Thymus (tissue), 11 donors: ENCODE measurements around the gene FGF21. TPM values are rescaled to one million over a fixed set of nuclear protein-coding genes. Genes with fewer than 3 reads are reported as not detected.
"Not testable (repeated sequence)": the region's sequence is repeated elsewhere in the genome, so short reads cannot be mapped to it uniquely, and the experiment has no call there.

Source experiments
- DNase-seq, 9 donors: peaks; one replicate each; pipeline ENCODE4 v3.0.0-alpha.2; 2013; ENCODE audit warnings: low spot score in 9 of 9, low read depth in 6 of 9, missing footprints in 1 of 9
- H3K27ac ChIP-seq, 2 donors: one replicate each; pipeline ENCODE4 v1.5.1; 2013; ENCODE audit warnings: control low read depth in 1 of 2, low read depth in 1 of 2, low read length in 1 of 2, mild to moderate bottlenecking in 1 of 2, moderate library complexity in 1 of 2
- H3K27me3 ChIP-seq, 2 donors: one replicate each; pipeline ENCODE4 v1.5.1; 2013; ENCODE audit warnings: low read length in 1 of 2; ENCODE audit not compliant: control insufficient read depth in 2 of 2, insufficient read depth in 1 of 2
- H3K36me3 ChIP-seq, 2 donors: one replicate each; pipeline ENCODE4 v1.5.1; 2013; ENCODE audit warnings: low read length in 1 of 2, mild to moderate bottlenecking in 1 of 2, moderate library complexity in 1 of 2; ENCODE audit not compliant: control insufficient read depth in 2 of 2, insufficient read depth in 2 of 2
- H3K4me1 ChIP-seq, 2 donors: one replicate each; pipeline ENCODE4 v1.5.1; 2013; ENCODE audit warnings: low read length in 2 of 2; ENCODE audit not compliant: control insufficient read depth in 2 of 2, insufficient read depth in 2 of 2
- H3K4me3 ChIP-seq, 2 donors: one replicate each; pipeline ENCODE4 v1.5.1; 2013; ENCODE audit warnings: low read length in 2 of 2, control low read depth in 1 of 2, mild to moderate bottlenecking in 1 of 2
- H3K9me3 ChIP-seq, 2 donors: one replicate each; pipeline ENCODE4 v1.5.1; 2013; ENCODE audit warnings: low read length in 1 of 2, mild to moderate bottlenecking in 1 of 2; ENCODE audit not compliant: control insufficient read depth in 2 of 2, insufficient read depth in 1 of 2
- WGBS: extraction: QIAGEN DNeasy Blood & Tissue Kit; methylation state at CpG from one replicate; pipeline ENCODE4 v1.1.7; 2013; 5-methylcytosine and 5-hydroxymethylcytosine counted together
- polyA plus RNA-seq: library from polyadenylated mRNA; stranded (reverse); fragments of 200-250 nt; gene quantifications from one replicate; pipeline ENCODE4 v1.2.3, GENCODE V29; 2013
- total RNA-seq: library from RNA; stranded (reverse); fragments of 120-200 nt; gene quantifications from one replicate; pipeline ENCODE4 v1.2.4, GENCODE V29; 2013
- donor health status: healthy.

Gene FGF21
- total and polyA plus RNA-seq, 2 donors = 0.11 TPM; not detected in 1

GRCh38 chr19:48777139-48777538 lies 21.8 kb downstream of the FGF21 start:
- Histone ChIP-seq H3K9me3 (no peaks in the 10 kb centered on the region), H3K36me3 (no peaks in the 10 kb centered on the region), H3K4me3 (no peak overlapping the region), H3K27ac (no peak overlapping the region), H3K27me3 (peaks cover 0 to 4% of the 10 kb centered on the region in 2 donors), H3K4me1 (peaks cover 0 to 4% of the 10 kb centered on the region in 2 donors)
- 98% methylated on average over 5 of the region's 5 CpGs for WGBS
- DNase-seq = no peak

- H3K4me1 ChIP-seq = peaks cover 0 to 4% of the 10 kb centered on the region in 2 donors
- H3K4me3 ChIP-seq = no peak overlapping the region
- no peaks in the 10 kb centered on the region for H3K9me3 ChIP-seq
- WGBS = 97% methylated on average over 12 of the region's 12 CpGs
- H3K36me3 ChIP-seq = no peaks in the 10 kb centered on the region
- peaks cover 0 to 10% of the 10 kb centered on the region in 2 donors for H3K27me3 ChIP-seq
- no peak for DNase-seq
- H3K27ac ChIP-seq = no peak overlapping the region
These were observed 22.4 kb downstream of the FGF21 start for GRCh38 chr19:48777720-48778119.

- Histone ChIP-seq H3K9me3 (no peaks in the 10 kb centered on the region), H3K27ac (no peak overlapping the region), H3K4me3 (no peak overlapping the region), H3K27me3 (peaks cover 0 to 11% of the 10 kb centered on the region in 2 donors), H3K36me3 (no peaks in the 10 kb centered on the region), H3K4me1 (peaks cover 0 to 4% of the 10 kb centered on the region in 2 donors)
- DNase-seq = no peak
- 74% methylated on average over 1 of the region's 1 CpG for WGBS
These were observed 24.3 kb downstream of the FGF21 start for GRCh38 chr19:48779636-48780035.

- peaks cover 0 to 4% of the 10 kb centered on the region in 2 donors for H3K4me1 ChIP-seq
- H3K9me3 ChIP-seq = no peaks in the 10 kb centered on the region
- WGBS = 88% methylated on average over 14 of the region's 14 CpGs
- H3K36me3 ChIP-seq = no peaks in the 10 kb centered on the region
- H3K27ac ChIP-seq = no peak overlapping the region
- H3K27me3 ChIP-seq = peaks cover 0 to 12% of the 10 kb centered on the region in 2 donors
- H3K4me3 ChIP-seq = no peak overlapping the region
- no peak for DNase-seq
These were observed 25.5 kb downstream of the FGF21 start for GRCh38 chr19:48780631-48781391.

GRCh38 chr19:48784527-48784926 lies 29.2 kb downstream of the FGF21 start:
- Histone ChIP-seq H3K27me3 (peaks cover 0 to 14% of the 10 kb centered on the region in 2 donors), H3K27ac (no peak overlapping the region), H3K4me1 (peaks cover 0 to 6% of the 10 kb centered on the region in 2 donors), H3K36me3 (no peaks in the 10 kb centered on the region), H3K4me3 (no peak overlapping the region), H3K9me3 (no peaks in the 10 kb centered on the region)
- 77% methylated on average over 5 of the region's 5 CpGs for WGBS
- DNase-seq = no peak

- peaks cover 0 to 13% of the 10 kb centered on the region in 2 donors for H3K27me3 ChIP-seq
- not testable (repeated sequence) for H3K4me3 ChIP-seq, H3K9me3 ChIP-seq, H3K36me3 ChIP-seq, H3K27ac ChIP-seq, H3K4me1 ChIP-seq, DNase-seq
- 97% methylated on average over 7 of the region's 7 CpGs for WGBS
These were observed 31.1 kb downstream of the FGF21 start for GRCh38 chr19:48786422-48786821.

GRCh38 chr19:48787331-48787730 lies 32.0 kb downstream of the FGF21 start:
- H3K27ac ChIP-seq, DNase-seq, H3K9me3 ChIP-seq, H3K36me3 ChIP-seq, H3K4me1 ChIP-seq, H3K4me3 ChIP-seq, H3K27me3 ChIP-seq: not testable (repeated sequence)
- 97% methylated on average over 9 of the region's 9 CpGs for WGBS

- Histone ChIP-seq H3K36me3 (no peaks in the 10 kb centered on the region), H3K4me1 (peaks cover 0 to 10% of the 10 kb centered on the region in 2 donors), H3K27me3 (no peaks in the 10 kb centered on the region), H3K27ac (no peak overlapping the region), H3K4me3 (no peak overlapping the region), H3K9me3 (no peaks in the 10 kb centered on the region)
- 80% methylated on average over 8 of the region's 8 CpGs for WGBS
- DNase-seq = no peak
These were observed 37.9 kb downstream of the FGF21 start for GRCh38 chr19:48793271-48793670.

- Histone ChIP-seq H3K36me3 (peaks cover 0 to 5% of the 10 kb centered on the region in 2 donors), H3K4me3 (no peak overlapping the region), H3K27me3 (no peaks in the 10 kb centered on the region), H3K9me3 (no peaks in the 10 kb centered on the region), H3K4me1 (peaks cover 0 to 10% of the 10 kb centered on the region in 2 donors), H3K27ac (no peak overlapping the region)
- no peak for DNase-seq
- 95% methylated on average over 6 of the region's 6 CpGs for WGBS
These were observed 39.0 kb downstream of the FGF21 start for GRCh38 chr19:48794291-48794690.
